ENCODE data around the gene STOM.

Gene STOM

GRCh38 chr9:121326901-121327613, 43.0 kb downstream of the STOM start:
- DNase-seq (ENCODE audit: low read depth) = no peak
- TF ChIP-seq CTCF (IDR thresholded peaks at IDR 0.05; ENCODE audit: insufficient read depth, low read depth, low read length, missing control alignments) = no peak
- no peak overlapping the region for H3K4me3 ChIP-seq (ENCODE audit: low read length)

- DNase-seq (ENCODE audit: low read depth) = peak; percentile 65
- TF ChIP-seq CTCF (IDR thresholded peaks at IDR 0.05; ENCODE audit: insufficient read depth, low read depth, low read length, missing control alignments) = no peak
- H3K4me3 ChIP-seq (ENCODE audit: low read length) = no peak overlapping the region
Observed at GRCh38 chr9:121326130-121326838, 43.8 kb downstream of the STOM start.

- no peak for TF ChIP-seq CTCF (IDR thresholded peaks at IDR 0.05; ENCODE audit: insufficient read depth, low read depth, low read length, missing control alignments)
- no peak for DNase-seq (ENCODE audit: low read depth)
- no peak overlapping the region for H3K4me3 ChIP-seq (ENCODE audit: low read length)
Observed at GRCh38 chr9:121325387-121325786, 44.7 kb downstream of the STOM start.

GRCh38 chr9:121324755-121325154, 45.3 kb downstream of the STOM start:
- H3K4me3 ChIP-seq (ENCODE audit: low read length) = no peak overlapping the region
- no peak for TF ChIP-seq CTCF (IDR thresholded peaks at IDR 0.05; ENCODE audit: insufficient read depth, low read depth, low read length, missing control alignments)
- DNase-seq (ENCODE audit: low read depth) = no peak

- no peak for TF ChIP-seq CTCF (IDR thresholded peaks at IDR 0.05; ENCODE audit: insufficient read depth, low read depth, low read length, missing control alignments)
- no peak for DNase-seq (ENCODE audit: low read depth)
- H3K4me3 ChIP-seq (ENCODE audit: low read length) = no peak overlapping the region
Observed at GRCh38 chr9:121324316-121324715, 45.7 kb downstream of the STOM start.

- H3K4me3 ChIP-seq (ENCODE audit: low read length) = no peak overlapping the region
- DNase-seq (ENCODE audit: low read depth) = no peak
- TF ChIP-seq CTCF (IDR thresholded peaks at IDR 0.05; ENCODE audit: insufficient read depth, low read depth, low read length, missing control alignments) = no peak
Observed at GRCh38 chr9:121323449-121324151, 46.5 kb downstream of the STOM start.

Measured in epithelial cell of esophagus (primary cell).